GM21717 (cell line): ENCODE data around the gene ASB8.

Experiments used
- ATAC-seq: cut with Tn5 transposase; IDR thresholded peaks from one replicate; pipeline ENCODE4 v1.9.1; 2021; ENCODE audit warnings: mild to moderate bottlenecking, moderate library complexity; ENCODE audit not compliant: unreplicated experiment

The ASB8 gene

GRCh38 chr12:48157018-48157888 is at the start of gene ASB8:
Gene ASB8, minus strand, starts transcription at chr12:48157515. Its CDS starts 4,019 bp downstream, at chr12:48153496.
- ATAC-seq: peak; percentile 87

- ATAC-seq: no peak
Measured at GRCh38 chr12:48203192-48203591, 45.9 kb upstream of the ASB8 start, which contains the start of gene OR10AD1. Gene OR10AD1, minus strand, starts transcription at chr12:48203292. Its CDS starts 0 bp downstream, at chr12:48203292.

GRCh38 chr12:48202766-48203165 is 45.5 kb upstream of the ASB8 start:
- no peak for ATAC-seq

- ATAC-seq: no peak
Measured at GRCh38 chr12:48201516-48201915, 44.2 kb upstream of the ASB8 start.

GRCh38 chr12:48201091-48201490 is 43.8 kb upstream of the ASB8 start:
- no peak for ATAC-seq

GRCh38 chr12:48199774-48200221 is 42.5 kb upstream of the ASB8 start:
- ATAC-seq: no peak

GRCh38 chr12:48198985-48199384 is 41.7 kb upstream of the ASB8 start:
- ATAC-seq: no peak

GRCh38 chr12:48198672-48198971 is 41.3 kb upstream of the ASB8 start:
- ATAC-seq: peak; percentile 15

- peak; percentile 99 for ATAC-seq
Measured at GRCh38 chr12:48197971-48198671, 40.8 kb upstream of the ASB8 start.

- peak; percentile 18 for ATAC-seq
Measured at GRCh38 chr12:48197549-48197970, 40.2 kb upstream of the ASB8 start.

GRCh38 chr12:48194799-48195201 is 37.5 kb upstream of the ASB8 start:
- ATAC-seq: no peak

- no peak for ATAC-seq
Measured at GRCh38 chr12:48193623-48194022, 36.3 kb upstream of the ASB8 start.

- ATAC-seq: no peak
Measured at GRCh38 chr12:48192861-48193260, 35.5 kb upstream of the ASB8 start.

GRCh38 chr12:48191096-48191495 is 33.8 kb upstream of the ASB8 start:
- ATAC-seq: no peak

- no peak for ATAC-seq
Measured at GRCh38 chr12:48189331-48190125, 32.2 kb upstream of the ASB8 start.

- no peak for ATAC-seq
Measured at GRCh38 chr12:48187916-48188695, 30.8 kb upstream of the ASB8 start.

- ATAC-seq: no peak
Measured at GRCh38 chr12:48185181-48185919, 28.0 kb upstream of the ASB8 start.

GRCh38 chr12:48184549-48184922 is 27.2 kb upstream of the ASB8 start:
- ATAC-seq: no peak

- no peak for ATAC-seq
Measured at GRCh38 chr12:48183876-48184548, 26.7 kb upstream of the ASB8 start.
